ENCODE results near the gene TPM4.
A peak's percentile ranks its signal among the peaks of the same experiment; 100 is the strongest.
"Not testable (repeated sequence)": the region's sequence is repeated elsewhere in the genome, so short reads cannot be mapped to it uniquely, and the experiment has no call there.

Gene TPM4

DNA sequence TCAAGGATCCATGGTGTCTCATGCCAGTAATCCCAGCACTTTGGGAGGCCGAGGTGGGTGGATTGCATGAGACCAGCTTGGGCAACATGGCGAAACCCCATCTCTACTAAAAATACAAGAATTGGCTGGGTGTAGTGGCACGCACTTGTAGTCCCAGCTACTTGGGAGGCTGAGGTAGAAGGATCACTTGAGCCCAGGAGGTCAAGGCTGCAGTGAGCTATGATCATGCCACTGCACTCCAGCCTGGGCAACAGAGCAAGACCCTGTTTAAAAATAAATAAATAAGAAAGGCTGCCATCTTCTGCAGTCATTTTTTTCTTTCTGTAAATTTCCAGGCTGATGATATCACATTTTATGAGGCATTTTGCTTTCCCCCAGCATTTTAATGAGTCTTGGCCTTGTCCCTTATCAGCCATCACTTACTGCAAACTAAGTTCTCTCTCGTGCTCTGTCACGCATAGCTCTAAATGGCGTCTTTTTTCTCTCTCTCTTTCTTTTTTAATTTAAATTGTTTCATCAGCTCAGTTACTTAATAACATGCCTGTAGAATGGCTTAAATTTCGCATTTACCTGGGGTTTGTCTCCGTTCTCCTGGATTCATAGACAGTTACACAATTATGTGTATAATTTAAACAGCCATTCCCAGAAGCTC, 23.1 kb downstream of the TPM4 start:
- not testable (repeated sequence) for DNase-seq

DNA sequence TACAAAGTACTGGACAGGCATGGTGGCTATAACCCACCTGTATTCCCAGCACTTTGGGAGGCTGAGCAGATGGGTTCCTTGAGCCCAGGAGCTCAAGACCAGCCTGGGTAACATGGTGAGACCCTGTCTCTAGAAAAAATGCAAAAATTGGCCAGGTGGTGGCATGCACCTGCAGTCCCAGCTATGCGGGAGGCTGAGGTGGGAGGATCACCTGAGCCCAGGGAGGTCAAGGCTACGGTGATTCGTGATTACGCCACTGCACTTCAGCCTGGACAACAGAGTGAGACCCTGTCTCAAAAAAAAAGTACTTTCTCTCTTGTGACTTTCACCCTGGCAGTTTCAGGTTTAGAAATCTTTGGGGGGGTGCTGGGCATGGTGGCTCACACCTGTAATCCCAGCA, 24.2 kb downstream of the TPM4 start:
- no peak for DNase-seq

- no peak for DNase-seq
Observed at GRCh38 chr19:16104722-16105121, 28.4 kb downstream of the TPM4 start.

- no peak for DNase-seq
Observed at GRCh38 chr19:16106121-16106520, 29.8 kb downstream of the TPM4 start.

DNA sequence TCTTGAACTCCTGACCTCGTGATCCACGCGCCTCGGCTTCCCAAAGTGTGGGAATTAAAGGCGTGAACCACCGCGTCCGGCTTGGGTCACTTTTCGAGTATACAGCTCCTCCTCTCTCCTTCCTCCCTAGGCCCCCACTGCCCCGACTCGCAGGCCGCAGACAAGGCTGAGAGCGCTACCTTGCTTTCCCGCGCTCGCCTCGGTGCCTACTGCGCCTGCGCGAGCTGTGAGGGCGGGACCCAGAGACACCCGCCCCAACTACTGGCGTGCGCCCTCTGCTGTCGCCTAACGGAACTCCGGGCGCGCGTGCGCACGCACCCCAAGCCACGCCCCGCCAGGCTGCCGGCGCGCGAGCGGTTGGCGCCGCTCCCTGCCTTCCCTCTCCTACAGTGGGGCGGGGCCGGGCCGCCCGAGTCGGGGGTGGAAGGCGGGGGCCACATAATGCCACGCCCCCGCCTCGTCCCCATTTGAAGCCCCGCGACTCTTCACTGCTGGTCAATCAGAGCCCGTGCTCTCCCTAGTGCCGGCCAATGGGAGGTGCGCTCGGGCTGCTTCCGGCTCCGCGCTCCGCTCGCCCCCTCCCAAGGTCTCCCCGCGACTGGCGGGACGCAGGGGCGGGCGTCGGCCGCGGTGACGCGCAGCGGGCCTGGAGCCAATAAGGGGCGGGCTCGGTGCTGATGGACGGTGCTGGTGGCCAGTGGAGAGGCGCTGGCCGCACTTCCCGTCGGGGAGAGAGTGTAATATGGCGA, 35.0 kb downstream of the TPM4 start, which contains the start of gene RAB8A:
Gene RAB8A (plus strand): TSS at position 730 of the 749 bp plus-strand sequence. CDS start 13 bp downstream, at position 743.
- peak; percentile 100 for DNase-seq

DNA sequence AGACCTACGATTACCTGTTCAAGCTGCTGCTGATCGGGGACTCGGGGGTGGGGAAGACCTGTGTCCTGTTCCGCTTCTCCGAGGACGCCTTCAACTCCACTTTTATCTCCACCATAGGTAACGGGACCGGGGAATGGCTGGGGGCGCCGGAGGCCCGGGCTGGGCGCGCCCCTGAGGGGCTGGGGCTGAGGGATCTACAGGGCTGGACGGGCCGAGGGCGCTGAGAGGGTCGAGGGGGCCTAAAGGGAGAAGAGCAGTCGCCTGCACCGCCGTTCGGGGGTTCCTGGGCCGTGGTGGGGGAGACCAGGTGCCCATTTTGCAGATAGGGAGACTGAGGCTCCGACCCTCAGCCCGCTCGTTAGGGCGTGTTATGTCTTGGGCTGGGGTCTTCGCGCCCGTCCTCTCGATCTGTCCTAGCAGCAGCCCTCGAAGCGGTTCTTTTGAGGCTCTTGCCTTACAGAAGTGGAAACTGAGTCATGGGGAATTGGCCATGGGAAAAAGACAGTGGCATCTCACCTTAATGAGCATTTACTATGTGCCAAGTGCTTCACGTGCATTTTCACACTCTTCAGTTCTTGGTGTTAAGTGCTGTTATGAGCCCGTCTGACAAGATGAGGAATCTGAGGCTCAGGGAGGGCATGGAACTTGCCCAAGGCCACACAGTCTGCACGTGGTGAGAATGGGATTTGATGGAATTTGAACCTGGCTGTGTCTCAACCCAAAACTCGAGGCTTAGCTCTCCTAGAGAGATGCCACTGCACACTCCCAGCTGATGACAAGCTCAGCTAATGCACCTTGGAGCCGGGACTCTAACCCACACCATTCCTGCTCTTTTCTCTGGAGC, 35.8 kb downstream of the TPM4 start:
- no peak for DNase-seq

DNA sequence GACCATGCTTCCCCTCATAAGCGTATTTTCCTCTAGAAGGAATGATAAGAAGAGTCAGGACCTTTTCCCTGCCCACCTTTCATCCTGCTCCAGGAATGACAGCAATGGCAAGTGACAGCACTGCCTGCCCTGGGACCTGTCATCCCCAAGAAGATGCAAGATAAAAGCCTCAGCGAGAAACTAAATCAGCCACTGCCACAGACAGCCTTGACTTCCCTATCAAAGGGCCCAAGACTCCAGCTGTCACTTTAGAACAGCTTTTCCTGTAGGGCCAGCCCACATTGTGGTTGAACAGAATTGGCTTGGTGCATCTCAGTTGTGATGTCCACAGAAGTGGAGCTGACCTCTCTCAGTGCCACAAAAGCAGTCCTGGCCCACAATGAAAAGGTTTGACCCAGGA, 36.5 kb downstream of the TPM4 start:
- DNase-seq: no peak

DNA sequence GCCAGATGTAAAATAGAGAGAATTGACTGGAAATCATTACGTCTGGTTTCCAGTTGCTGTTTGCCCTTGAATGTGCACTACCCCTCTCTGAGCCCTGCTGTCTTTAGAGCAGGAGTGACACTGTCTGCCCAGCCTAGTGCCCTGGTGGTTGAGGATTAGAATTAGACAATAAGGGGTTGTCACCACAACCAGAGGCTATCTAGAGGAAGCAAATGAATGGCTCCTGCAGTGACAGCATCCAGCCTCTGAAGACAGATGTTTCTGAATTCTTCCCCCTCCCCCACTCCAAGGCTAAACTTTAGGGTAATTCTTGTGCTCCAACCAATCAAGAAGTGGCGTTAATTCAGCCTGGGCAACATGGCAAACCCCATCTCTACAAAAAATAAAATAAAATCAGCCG, 37.4 kb downstream of the TPM4 start:
- no peak for DNase-seq

DNA sequence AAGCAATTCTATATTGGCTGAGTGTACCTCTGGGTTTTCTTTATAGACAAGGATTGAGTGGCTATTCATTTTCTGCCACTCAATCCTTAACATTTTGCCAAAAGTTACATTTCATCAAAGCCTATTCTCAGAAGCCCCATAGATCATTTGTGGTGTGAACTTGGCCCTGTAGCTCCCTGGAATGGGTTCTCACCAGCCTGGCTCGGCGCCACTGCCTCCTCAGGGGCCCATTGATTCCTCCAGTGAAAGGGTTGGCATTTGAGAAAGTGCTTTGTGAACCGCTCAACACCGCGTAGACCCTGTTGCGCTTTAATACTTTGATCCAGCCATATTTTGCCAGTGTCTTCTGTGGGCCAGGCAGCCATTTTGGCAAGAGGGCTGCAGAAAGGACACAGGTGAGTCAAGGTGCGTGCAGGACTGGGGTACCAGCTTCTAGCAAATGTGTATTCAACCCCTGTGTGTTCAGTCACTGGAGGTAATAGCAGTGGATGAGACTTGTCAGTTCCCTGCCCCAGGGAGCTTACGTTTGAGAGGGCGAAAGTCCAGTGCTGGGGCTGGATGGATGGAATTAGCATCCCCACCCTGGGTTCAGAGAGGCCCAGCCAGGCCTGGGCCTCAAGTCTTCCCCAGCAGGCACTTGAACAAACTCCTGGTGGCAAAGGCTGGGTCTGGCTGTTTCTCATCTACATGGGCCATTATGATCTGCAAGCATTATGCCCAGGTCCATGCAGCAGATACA, 39.2 kb downstream of the TPM4 start:
- no peak for DNase-seq

DNA sequence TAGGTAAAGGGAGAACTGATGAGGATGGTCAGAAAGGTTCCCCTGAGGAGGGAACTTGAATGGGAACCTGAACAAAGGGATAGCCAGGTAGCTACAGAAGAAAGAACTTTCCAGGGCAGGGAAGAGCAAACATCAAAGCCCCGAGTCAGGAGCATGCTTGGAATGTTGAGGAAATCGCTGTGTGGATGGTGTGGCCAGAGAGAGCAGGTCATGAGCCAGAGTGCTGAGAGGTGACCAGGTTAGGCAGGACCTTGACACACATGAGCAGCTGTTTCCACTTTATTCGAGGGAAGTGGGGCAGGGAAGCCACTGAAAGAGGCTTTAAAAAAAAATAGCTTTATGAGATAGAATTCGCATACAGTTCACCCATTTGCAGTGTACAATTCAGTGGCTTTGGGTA, 39.8 kb downstream of the TPM4 start:
- DNase-seq: no peak

- no peak for DNase-seq
Observed at GRCh38 chr19:16117594-16118033, 41.3 kb downstream of the TPM4 start.

GRCh38 chr19:16118489-16119033, 42.3 kb downstream of the TPM4 start:
- DNase-seq: no peak

DNA sequence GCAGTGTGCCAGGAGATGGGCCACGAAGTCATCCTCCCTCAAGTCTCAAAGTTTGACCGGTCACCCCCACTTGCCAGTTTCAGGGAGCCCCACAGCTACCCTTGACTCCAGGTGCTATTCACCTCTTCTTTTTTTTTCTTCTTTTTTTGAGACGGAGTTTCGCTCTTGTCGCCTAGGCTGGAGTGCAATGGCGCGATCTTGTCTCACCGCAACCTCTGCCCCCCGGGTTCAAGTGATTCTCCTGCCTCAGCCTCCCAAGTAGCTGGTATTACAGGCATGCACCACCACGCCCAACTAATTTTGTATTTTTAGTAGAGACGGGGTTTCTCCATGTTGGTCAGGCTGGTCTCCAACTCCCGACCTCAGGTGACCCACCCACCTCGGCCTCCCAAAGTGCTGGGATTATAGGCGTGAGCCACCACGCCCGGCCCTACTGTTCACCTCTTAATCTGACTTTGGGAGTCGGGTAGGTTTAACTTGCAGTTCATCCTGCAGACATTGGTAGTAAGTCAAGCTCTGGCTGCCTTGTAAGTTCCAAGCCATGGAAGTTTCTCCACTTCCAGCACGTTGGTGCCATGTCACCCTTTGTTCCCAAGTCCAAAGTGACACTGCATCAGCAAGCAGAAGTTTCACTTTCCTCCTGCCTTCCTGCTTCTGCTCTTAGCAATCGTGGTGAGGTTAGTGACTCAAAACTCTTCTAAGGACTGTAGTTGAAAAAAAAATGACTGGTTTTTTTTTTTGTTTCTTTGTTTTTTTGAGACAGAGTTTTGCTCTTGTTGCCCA, 43.0 kb downstream of the TPM4 start:
- not testable (repeated sequence) for DNase-seq

DNA sequence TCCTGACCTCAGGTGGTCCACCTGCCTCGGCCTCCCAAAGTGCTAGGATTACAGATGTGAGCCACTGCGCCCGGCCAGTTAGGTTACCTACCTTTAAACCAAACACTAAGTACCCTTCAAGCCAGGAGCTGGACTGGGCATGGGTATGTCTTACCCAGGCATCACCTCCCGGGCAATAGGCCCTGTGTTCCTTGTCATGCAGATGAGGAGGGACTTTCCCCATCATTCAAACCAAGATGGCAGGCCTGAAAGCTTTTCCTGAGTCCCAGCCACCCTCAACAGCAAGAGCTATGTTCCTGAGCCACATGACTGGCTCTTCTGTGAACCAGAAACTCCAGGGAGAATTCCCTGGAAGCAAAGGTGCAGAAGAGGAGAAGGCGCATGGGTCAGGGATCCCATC, 44.8 kb downstream of the TPM4 start:
- DNase-seq: no peak

GRCh38 chr19:16121967-16122366, 45.7 kb downstream of the TPM4 start:
- no peak for DNase-seq

DNA sequence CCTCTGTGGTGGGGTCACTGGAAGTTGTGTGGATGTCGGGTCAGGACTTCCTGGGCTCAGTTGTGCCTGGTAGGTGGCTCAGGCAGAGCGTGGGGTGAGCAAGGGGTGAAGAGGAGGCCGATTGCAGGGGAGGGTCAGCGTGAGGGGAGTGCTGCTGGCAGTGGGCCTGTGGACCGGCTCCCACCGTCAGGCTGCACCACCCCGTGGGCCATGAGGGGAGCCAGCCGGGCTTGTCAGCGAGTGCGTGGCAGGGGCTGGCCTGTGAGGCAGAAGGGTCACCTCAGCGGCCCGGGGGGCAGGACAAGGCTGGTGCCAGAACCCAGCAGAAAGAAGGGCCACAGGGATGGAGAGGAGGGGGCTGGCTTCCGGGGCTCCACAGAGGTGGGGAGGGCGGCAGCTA, 48.7 kb downstream of the TPM4 start:
- no peak for DNase-seq

DNA sequence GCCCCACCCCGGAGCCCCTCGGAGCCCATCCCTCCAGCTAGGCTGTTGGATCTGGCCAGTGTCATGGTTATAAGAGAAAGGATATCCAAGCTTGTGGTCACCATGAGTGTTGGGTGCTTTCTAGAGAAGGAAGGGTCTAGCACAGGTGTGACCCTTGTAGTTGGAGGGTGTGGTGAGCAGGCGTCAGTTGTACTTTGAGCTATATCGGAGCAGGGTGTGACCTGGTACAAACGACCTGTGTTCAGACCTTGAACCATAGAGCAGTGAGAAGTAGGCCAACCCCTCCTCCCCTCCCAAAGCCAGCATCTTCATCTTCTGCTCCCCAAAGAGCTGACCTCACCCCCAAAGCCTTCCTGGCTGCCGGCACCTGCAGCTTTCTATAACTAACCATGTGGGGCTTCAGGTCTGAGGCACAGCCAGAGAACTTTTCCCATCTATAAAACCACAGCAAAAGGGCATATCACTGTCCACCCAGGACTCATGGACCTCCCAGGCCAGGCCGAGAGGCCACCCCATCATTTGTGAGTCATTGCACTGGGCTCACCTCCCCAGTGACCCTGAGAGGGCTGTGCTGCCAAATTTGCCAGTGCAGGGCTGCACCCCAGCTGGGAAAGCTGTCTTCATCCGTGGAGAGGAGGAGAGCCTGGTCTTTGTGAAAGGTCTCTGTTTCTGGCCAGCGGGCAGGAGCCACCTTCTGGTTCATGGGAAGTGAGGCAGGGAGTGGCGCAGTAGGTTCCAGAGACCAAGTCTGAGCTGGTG, 49.6 kb downstream of the TPM4 start:
- DNase-seq: no peak

GRCh38 chr19:16127080-16127479, 50.8 kb downstream of the TPM4 start:
- no peak for DNase-seq

DNA sequence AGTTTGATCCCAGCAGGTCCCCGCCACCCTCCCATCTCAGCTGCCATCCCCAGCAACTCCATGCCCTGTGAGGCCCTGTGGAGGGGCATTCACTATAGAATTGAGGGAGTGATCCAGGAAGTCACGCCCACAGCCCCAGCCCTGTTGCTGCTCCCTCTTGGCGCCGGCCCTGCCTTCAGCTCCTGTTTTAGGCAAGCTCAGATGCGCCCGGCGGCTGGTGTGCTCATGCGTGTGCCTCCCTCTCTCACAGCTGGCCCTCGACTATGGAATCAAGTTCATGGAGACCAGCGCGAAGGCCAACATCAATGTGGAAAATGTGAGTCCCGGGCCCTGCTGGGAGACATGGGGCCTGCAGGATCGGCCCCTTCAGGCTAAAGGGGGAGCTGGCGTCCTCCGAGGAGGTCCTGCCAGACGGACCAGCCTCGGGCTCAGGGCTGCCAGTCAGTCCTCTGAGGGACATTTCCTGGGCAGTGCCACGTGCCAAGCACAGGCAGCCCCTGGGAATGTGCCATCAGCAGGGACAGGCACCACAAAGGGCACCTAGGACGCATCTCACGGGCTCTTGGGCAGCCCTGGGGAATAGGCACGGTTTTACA, 51.6 kb downstream of the TPM4 start:
- DNase-seq: no peak

GRCh38 chr19:16131648-16132047, 55.4 kb downstream of the TPM4 start:
- DNase-seq: no peak
